HepG2 (cell line): Measurements from ENCODE around the gene POU3F1. TPM values are rescaled to one million over a fixed set of nuclear protein-coding genes. Genes with fewer than 3 reads are reported as not detected.
A peak's percentile ranks its signal among the peaks of the same experiment; 100 is the strongest.

Source experiments
- ARID5B ChIP-seq: IDR thresholded peaks from 2 replicates; pipeline ENCODE4 v1.4.0; 2020; ENCODE audit warnings: mild to moderate bottlenecking, missing genetic modification reagents
- ASH2L ChIP-seq: fragments of 300-600, 200-600 bp; sonication (generic); IDR thresholded peaks from 2 replicates; pipeline ENCODE4 v1.7.0; 2017; ENCODE audit warnings: low read depth, mild to moderate bottlenecking, moderate library complexity, mixed read lengths, low read length; ENCODE audit not compliant: insufficient read length
- CHD4 ChIP-seq: fragments of 200-600 bp; sonication (generic); IDR thresholded peaks from 2 replicates; pipeline ENCODE4 v1.7.0; 2017; ENCODE audit warnings: mild to moderate bottlenecking, low read length, borderline replicate concordance
- ELK4 ChIP-seq: sonication (generic); formaldehyde crosslinking; IDR thresholded peaks from 2 replicates; pipeline ENCODE4 v1.9.0; 2021; ENCODE audit warnings: missing genetic modification reagents, borderline replicate concordance
- HNRNPLL ChIP-seq: fragments of 200-400 bp; formaldehyde crosslinking; IDR thresholded peaks from 2 replicates; pipeline ENCODE4 v1.6.1; 2017; ENCODE audit warnings: mild to moderate bottlenecking, low read depth, low read length; ENCODE audit not compliant: poor library complexity, severe bottlenecking
- RXRA ChIP-seq: sonication (generic); formaldehyde crosslinking; IDR thresholded peaks from 2 replicates; pipeline ENCODE4 v1.5.1; 2020; ENCODE audit warnings: missing genetic modification reagents
- TAF15 ChIP-seq: fragments of 200-400 bp; formaldehyde crosslinking; IDR thresholded peaks from one replicate; pipeline ENCODE4 v1.6.1; 2018; ENCODE audit warnings: mild to moderate bottlenecking, low read depth, low read length; ENCODE audit not compliant: poor library complexity, severe bottlenecking
- YEATS2 ChIP-seq: sonication (generic); formaldehyde crosslinking; IDR thresholded peaks from 2 replicates; pipeline ENCODE4 v1.4.0; 2020; ENCODE audit warnings: missing genetic modification reagents, borderline replicate concordance
- ZFP62 ChIP-seq: sonication (generic); formaldehyde crosslinking; IDR thresholded peaks from 2 replicates; pipeline ENCODE4 v1.4.0; 2020; ENCODE audit warnings: missing genetic modification reagents
- ZMAT5 ChIP-seq: sonication (generic); formaldehyde crosslinking; IDR thresholded peaks from 2 replicates; pipeline ENCODE4 v1.5.0; 2020; ENCODE audit warnings: mild to moderate bottlenecking, low read depth, missing genetic modification reagents, borderline replicate concordance
- ZNF260 ChIP-seq: sonication (generic); formaldehyde crosslinking; IDR thresholded peaks from 2 replicates; pipeline ENCODE4 v1.4.0; 2020; ENCODE audit warnings: missing genetic modification reagents, low read depth, mild to moderate bottlenecking, borderline replicate concordance
- ZNF777 ChIP-seq: sonication (generic); formaldehyde crosslinking; IDR thresholded peaks from 2 replicates; pipeline ENCODE4 v1.4.0; 2020; ENCODE audit warnings: missing genetic modification reagents
- polyA plus RNA-seq, 8 experiments: library from polyadenylated mRNA; depleted of rRNA in 3 of 8; stranded (reverse) in 7 of 8; unstranded in 1 of 8; fragments of >200 nt; fragmentation: Illumina TruSeq in 4 of 8; extraction: Trizol in 4 of 8; gene quantifications; 2 replicates each; pipeline versions ENCODE4 v1.2.1 to v1.2.3, GENCODE V29; 2011 to 2016; ENCODE audit warnings: low read depth in 4 of 8, missing spikeins in 1 of 8, mixed read lengths in 1 of 8; ENCODE audit not compliant: insufficient read depth in 1 of 8
- total RNA-seq, 5 experiments: library from RNA; depleted of rRNA; stranded (reverse); fragments of >200 nt; fragmentation: Illumina TruSeq; extraction: Trizol; gene quantifications; 2 replicates each; pipeline ENCODE4 v1.2.3, GENCODE V29; 2016; ENCODE audit warnings: low read depth in 1 of 5
- TF ChIP-seq, protein P1 (sequence below), 2 experiments: sonication (generic) in 1 of 2; formaldehyde crosslinking in 1 of 2; IDR thresholded peaks; 2 replicates each; pipeline versions ENCODE4 v1.4.0 to v1.6.1; 2016 to 2020; ENCODE audit warnings: borderline replicate concordance in 1 of 2, low read depth in 1 of 2, mild to moderate bottlenecking in 1 of 2, missing genetic modification reagents in 1 of 2
- TF ChIP-seq, protein P2 (sequence below): sonication (generic); formaldehyde crosslinking; IDR thresholded peaks from 2 replicates; pipeline ENCODE4 v1.4.0; 2020; ENCODE audit warnings: mild to moderate bottlenecking, missing genetic modification reagents

POU3F1 gene
- total and polyA plus RNA-seq, 2 of the 13 experiments (the other 11 are each of a cell fraction or from before 2014, with no cell fraction given) = not detected

- TF ChIP-seq, protein P1, sequence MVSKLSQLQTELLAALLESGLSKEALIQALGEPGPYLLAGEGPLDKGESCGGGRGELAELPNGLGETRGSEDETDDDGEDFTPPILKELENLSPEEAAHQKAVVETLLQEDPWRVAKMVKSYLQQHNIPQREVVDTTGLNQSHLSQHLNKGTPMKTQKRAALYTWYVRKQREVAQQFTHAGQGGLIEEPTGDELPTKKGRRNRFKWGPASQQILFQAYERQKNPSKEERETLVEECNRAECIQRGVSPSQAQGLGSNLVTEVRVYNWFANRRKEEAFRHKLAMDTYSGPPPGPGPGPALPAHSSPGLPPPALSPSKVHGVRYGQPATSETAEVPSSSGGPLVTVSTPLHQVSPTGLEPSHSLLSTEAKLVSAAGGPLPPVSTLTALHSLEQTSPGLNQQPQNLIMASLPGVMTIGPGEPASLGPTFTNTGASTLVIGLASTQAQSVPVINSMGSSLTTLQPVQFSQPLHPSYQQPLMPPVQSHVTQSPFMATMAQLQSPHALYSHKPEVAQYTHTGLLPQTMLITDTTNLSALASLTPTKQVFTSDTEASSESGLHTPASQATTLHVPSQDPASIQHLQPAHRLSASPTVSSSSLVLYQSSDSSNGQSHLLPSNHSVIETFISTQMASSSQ (IDR thresholded peaks at IDR 0.05; ENCODE audit: low read depth) = no peak
- TF ChIP-seq, protein P1 (CRISPR knock-in tag; IDR thresholded peaks at IDR 0.05; ENCODE audit: borderline replicate concordance) = no peak; the same call in 1 of the 2 replicates
- no peak for TF ChIP-seq TAF15
- TF ChIP-seq ZNF260 = no peak
- peak; percentile 89; the same call in 1 of the 2 replicates for TF ChIP-seq YEATS2 (CRISPR knock-in tag)
- no peak for TF ChIP-seq ZMAT5 (CRISPR knock-in tag)
- no peak for TF ChIP-seq ZFP62
- peak; percentile 90 for TF ChIP-seq ASH2L
- TF ChIP-seq ELK4 (CRISPR knock-in tag) = no peak; the same call in 1 of the 2 replicates
- peak; percentile 49; the same call in 1 of the 2 replicates for TF ChIP-seq ZNF777
- peak; percentile 86 for TF ChIP-seq RXRA (CRISPR knock-in tag)
- TF ChIP-seq ARID5B (CRISPR knock-in tag) = peak; percentile 32; the same call in 1 of the 2 replicates
- TF ChIP-seq, protein P2, sequence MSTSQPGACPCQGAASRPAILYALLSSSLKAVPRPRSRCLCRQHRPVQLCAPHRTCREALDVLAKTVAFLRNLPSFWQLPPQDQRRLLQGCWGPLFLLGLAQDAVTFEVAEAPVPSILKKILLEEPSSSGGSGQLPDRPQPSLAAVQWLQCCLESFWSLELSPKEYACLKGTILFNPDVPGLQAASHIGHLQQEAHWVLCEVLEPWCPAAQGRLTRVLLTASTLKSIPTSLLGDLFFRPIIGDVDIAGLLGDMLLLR (CRISPR knock-in tag) = peak; percentile 95
- no peak for TF ChIP-seq HNRNPLL
- no peak for TF ChIP-seq CHD4
These were observed 34.0 kb downstream of the POU3F1 start, which contains the start of gene UTP11 (continued) for GRCh38 chr1:38012363-38013226.
